ENCODE measurements around the gene CREBL2. TPM values are rescaled to one million over a fixed set of nuclear protein-coding genes. Genes with fewer than 3 reads are reported as not detected.
"Not testable (repeated sequence)": the region's sequence is repeated elsewhere in the genome, so short reads cannot be mapped to it uniquely, and the experiment has no call there.

Gene CREBL2
- total RNA-seq, 1 experiment from 2014 or later = 17.3 TPM

DNA sequence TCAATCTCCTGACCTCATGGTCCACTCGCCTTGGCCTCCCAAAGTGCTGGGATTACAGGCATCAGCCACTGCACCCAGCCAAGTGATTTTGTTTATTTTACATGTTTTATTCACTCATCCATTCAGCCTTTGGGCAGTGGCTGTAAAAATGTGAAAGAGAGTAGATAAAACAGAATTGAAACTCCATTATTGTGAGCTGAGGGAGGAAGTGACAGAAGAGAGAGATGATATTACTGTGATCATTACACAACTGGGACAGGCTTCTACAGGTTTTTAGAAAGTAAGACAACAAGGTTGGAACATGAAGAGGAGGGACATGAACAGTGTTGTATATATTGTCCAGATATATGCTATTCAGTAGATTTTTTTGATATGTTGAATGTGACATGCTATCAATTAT is 25.0 kb downstream of the CREBL2 start:
- Mint-ChIP-seq H3K27me3 (ENCODE audit: low read depth) (no peaks in the 10 kb centered on the region; the same call in 1 of the 2 replicates), H3K4me1 (no peaks in the 10 kb centered on the region), H3K9me3 (peaks cover 16% of the 10 kb centered on the region), H3K36me3 (peaks cover 42% of the 10 kb centered on the region), H3K27ac (no peak overlapping the region), H3K4me3 (no peak overlapping the region)
- ChIA-PET CTCF (no interaction called here), POLR2A (no interaction called here)
- ATAC-seq = no peak
- no peak for DNase-seq (ENCODE audit: low spot score)
- TF ChIP-seq ZBTB21 (CRISPR knock-in tag; IDR thresholded peaks at IDR 0.05; ENCODE audit: borderline replicate concordance) (no peak), ZNF423 (CRISPR knock-in tag; IDR thresholded peaks at IDR 0.05) (no peak), ZNF416 (CRISPR knock-in tag; IDR thresholded peaks at IDR 0.05) (no peak), SP1 (CRISPR knock-in tag; conservative IDR thresholded peaks at IDR 0.05) (no peak), HMGA2 (CRISPR knock-in tag; IDR thresholded peaks at IDR 0.05) (no peak), EMX1 (CRISPR knock-in tag; IDR thresholded peaks at IDR 0.05) (no peak)
- TF ChIP-seq, protein P1, sequence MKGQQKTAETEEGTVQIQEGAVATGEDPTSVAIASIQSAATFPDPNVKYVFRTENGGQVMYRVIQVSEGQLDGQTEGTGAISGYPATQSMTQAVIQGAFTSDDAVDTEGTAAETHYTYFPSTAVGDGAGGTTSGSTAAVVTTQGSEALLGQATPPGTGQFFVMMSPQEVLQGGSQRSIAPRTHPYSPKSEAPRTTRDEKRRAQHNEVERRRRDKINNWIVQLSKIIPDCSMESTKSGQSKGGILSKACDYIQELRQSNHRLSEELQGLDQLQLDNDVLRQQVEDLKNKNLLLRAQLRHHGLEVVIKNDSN (CRISPR knock-in tag; IDR thresholded peaks at IDR 0.05) = no peak
- TF ChIP-seq, protein P2, sequence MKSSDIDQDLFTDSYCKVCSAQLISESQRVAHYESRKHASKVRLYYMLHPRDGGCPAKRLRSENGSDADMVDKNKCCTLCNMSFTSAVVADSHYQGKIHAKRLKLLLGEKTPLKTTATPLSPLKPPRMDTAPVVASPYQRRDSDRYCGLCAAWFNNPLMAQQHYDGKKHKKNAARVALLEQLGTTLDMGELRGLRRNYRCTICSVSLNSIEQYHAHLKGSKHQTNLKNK (CRISPR knock-in tag; IDR thresholded peaks at IDR 0.05) = no peak

DNA sequence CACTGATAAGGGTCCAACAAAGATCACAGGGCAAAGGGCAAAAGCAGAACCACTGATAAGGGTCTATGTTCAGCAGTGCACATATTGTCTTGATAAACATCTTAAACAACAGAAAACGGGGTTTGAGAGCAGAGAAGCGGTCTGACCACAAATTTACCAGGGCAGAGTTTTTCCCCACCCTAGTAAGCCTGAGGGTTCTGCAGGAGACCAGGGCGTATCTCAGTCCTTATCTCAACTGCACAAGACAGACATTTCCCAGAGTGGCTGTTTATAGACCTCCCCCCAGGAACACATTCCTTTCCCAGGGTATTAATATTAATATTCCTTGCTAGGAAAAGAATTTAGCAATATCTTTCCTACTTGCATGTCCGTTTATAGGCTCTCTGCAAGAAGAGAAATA is 28.3 kb downstream of the CREBL2 start:
- POLR2A ChIA-PET; H3K27me3 Mint-ChIP-seq (ENCODE audit: low read depth); ATAC-seq; DNase-seq (ENCODE audit: low spot score); CTCF ChIA-PET; H3K4me3 Mint-ChIP-seq; H3K27ac Mint-ChIP-seq; H3K4me1 Mint-ChIP-seq: not testable (repeated sequence)
- peaks cover 16% of the 10 kb centered on the region for H3K9me3 Mint-ChIP-seq
- peaks cover 53% of the 10 kb centered on the region for H3K36me3 Mint-ChIP-seq

DNA sequence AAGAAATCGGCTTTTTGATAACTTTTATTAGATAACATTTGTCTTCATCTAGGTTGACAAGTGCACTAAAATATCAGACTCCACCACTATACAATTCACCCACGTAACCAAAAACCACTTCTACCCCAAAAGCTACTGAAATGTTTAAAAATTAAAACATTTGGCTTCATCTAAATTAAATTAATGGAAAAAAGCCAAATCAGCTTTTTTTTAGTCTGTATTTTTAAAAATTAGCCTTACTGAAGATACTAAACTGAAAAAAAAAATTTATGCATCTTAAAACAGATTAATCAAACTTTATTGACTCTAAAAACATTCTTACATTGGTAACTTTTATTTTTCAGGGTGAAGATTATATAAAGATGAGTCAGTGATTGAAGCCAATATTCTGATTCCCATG is 30.0 kb downstream of the CREBL2 start:
- ATAC-seq = no peak
- CTCF ChIA-PET = no interaction called here
- no peak for DNase-seq (ENCODE audit: low spot score)
- H3K4me1 Mint-ChIP-seq = peaks cover 7% of the 10 kb centered on the region; the same call in 1 of the 2 replicates
- no peaks in the 10 kb centered on the region; the same call in 1 of the 2 replicates for H3K27me3 Mint-ChIP-seq (ENCODE audit: low read depth)
- H3K27ac Mint-ChIP-seq = no peak overlapping the region
- peaks cover 18% of the 10 kb centered on the region for H3K9me3 Mint-ChIP-seq
- no peak overlapping the region for H3K4me3 Mint-ChIP-seq
- POLR2A ChIA-PET = no interaction called here
- TF ChIP-seq CBFB (CRISPR knock-in tag; IDR thresholded peaks at IDR 0.05; ENCODE audit: low read depth) (no peak), NR2C2 (CRISPR knock-in tag; IDR thresholded peaks at IDR 0.05) (no peak), NFE2L1 (CRISPR knock-in tag; IDR thresholded peaks at IDR 0.05) (no peak), NR3C1 (CRISPR knock-in tag; conservative IDR thresholded peaks at IDR 0.05; ENCODE audit: low read depth) (no peak), HMGA2 (CRISPR knock-in tag; IDR thresholded peaks at IDR 0.05) (no peak), PRRX2 (CRISPR knock-in tag; IDR thresholded peaks at IDR 0.05) (no peak), GTF2I (CRISPR knock-in tag; conservative IDR thresholded peaks at IDR 0.05) (no peak), IRF2 (CRISPR knock-in tag; IDR thresholded peaks at IDR 0.05; ENCODE audit: borderline replicate concordance, low read depth) (no peak), GABPB1 (CRISPR knock-in tag; IDR thresholded peaks at IDR 0.05) (no peak), JAZF1 (CRISPR knock-in tag; IDR thresholded peaks at IDR 0.05) (no peak), CREB1 (CRISPR knock-in tag; IDR thresholded peaks at IDR 0.05) (no peak), RELA (CRISPR knock-in tag; IDR thresholded peaks at IDR 0.05; ENCODE audit: borderline replicate concordance) (no peak)
- TF ChIP-seq, protein P3, sequence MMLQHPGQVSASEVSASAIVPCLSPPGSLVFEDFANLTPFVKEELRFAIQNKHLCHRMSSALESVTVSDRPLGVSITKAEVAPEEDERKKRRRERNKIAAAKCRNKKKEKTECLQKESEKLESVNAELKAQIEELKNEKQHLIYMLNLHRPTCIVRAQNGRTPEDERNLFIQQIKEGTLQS (CRISPR knock-in tag; conservative IDR thresholded peaks at IDR 0.05) = no peak
- TF ChIP-seq, protein P4, sequence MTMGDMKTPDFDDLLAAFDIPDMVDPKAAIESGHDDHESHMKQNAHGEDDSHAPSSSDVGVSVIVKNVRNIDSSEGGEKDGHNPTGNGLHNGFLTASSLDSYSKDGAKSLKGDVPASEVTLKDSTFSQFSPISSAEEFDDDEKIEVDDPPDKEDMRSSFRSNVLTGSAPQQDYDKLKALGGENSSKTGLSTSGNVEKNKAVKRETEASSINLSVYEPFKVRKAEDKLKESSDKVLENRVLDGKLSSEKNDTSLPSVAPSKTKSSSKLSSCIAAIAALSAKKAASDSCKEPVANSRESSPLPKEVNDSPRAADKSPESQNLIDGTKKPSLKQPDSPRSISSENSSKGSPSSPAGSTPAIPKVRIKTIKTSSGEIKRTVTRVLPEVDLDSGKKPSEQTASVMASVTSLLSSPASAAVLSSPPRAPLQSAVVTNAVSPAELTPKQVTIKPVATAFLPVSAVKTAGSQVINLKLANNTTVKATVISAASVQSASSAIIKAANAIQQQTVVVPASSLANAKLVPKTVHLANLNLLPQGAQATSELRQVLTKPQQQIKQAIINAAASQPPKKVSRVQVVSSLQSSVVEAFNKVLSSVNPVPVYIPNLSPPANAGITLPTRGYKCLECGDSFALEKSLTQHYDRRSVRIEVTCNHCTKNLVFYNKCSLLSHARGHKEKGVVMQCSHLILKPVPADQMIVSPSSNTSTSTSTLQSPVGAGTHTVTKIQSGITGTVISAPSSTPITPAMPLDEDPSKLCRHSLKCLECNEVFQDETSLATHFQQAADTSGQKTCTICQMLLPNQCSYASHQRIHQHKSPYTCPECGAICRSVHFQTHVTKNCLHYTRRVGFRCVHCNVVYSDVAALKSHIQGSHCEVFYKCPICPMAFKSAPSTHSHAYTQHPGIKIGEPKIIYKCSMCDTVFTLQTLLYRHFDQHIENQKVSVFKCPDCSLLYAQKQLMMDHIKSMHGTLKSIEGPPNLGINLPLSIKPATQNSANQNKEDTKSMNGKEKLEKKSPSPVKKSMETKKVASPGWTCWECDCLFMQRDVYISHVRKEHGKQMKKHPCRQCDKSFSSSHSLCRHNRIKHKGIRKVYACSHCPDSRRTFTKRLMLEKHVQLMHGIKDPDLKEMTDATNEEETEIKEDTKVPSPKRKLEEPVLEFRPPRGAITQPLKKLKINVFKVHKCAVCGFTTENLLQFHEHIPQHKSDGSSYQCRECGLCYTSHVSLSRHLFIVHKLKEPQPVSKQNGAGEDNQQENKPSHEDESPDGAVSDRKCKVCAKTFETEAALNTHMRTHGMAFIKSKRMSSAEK (CRISPR knock-in tag; IDR thresholded peaks at IDR 0.05; ENCODE audit: borderline replicate concordance) = no peak
- TF ChIP-seq, protein P5, sequence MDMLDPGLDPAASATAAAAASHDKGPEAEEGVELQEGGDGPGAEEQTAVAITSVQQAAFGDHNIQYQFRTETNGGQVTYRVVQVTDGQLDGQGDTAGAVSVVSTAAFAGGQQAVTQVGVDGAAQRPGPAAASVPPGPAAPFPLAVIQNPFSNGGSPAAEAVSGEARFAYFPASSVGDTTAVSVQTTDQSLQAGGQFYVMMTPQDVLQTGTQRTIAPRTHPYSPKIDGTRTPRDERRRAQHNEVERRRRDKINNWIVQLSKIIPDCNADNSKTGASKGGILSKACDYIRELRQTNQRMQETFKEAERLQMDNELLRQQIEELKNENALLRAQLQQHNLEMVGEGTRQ (CRISPR knock-in tag; IDR thresholded peaks at IDR 0.05) = no peak
- TF ChIP-seq, protein P6, sequence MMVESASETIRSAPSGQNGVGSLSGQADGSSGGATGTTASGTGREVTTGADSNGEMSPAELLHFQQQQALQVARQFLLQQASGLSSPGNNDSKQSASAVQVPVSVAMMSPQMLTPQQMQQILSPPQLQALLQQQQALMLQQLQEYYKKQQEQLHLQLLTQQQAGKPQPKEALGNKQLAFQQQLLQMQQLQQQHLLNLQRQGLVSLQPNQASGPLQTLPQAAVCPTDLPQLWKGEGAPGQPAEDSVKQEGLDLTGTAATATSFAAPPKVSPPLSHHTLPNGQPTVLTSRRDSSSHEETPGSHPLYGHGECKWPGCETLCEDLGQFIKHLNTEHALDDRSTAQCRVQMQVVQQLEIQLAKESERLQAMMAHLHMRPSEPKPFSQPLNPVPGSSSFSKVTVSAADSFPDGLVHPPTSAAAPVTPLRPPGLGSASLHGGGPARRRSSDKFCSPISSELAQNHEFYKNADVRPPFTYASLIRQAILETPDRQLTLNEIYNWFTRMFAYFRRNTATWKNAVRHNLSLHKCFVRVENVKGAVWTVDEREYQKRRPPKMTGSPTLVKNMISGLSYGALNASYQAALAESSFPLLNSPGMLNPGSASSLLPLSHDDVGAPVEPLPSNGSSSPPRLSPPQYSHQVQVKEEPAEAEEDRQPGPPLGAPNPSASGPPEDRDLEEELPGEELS (CRISPR knock-in tag; IDR thresholded peaks at IDR 0.05) = no peak
- TF ChIP-seq, protein P7, sequence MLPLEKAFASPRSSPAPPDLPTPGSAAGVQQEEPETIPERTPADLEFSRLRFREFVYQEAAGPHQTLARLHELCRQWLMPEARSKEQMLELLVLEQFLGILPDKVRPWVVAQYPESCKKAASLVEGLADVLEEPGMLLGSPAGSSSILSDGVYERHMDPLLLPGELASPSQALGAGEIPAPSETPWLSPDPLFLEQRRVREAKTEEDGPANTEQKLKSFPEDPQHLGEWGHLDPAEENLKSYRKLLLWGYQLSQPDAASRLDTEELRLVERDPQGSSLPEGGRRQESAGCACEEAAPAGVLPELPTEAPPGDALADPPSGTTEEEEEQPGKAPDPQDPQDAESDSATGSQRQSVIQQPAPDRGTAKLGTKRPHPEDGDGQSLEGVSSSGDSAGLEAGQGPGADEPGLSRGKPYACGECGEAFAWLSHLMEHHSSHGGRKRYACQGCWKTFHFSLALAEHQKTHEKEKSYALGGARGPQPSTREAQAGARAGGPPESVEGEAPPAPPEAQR (CRISPR knock-in tag; IDR thresholded peaks at IDR 0.05) = no peak
- TF ChIP-seq, protein P2 (CRISPR knock-in tag; IDR thresholded peaks at IDR 0.05) = no peak
- H3K36me3 Mint-ChIP-seq = peaks cover 54% of the 10 kb centered on the region
